A673 (cell line): Measurements from ENCODE around the gene OCEL1.

ENCODE experiments used
- EZH2 ChIP-seq: fragments of 200-600 bp; sonication (generic); IDR thresholded peaks from 2 replicates; pipeline ENCODE4 v1.6.1; 2017; ENCODE audit warnings: borderline replicate concordance, low read depth, mild to moderate bottlenecking, mixed read lengths, antibody characterized with exemption, low read length; ENCODE audit not compliant: poor library complexity, severe bottlenecking
- TF ChIP-seq, protein P1 (sequence below): fragments of 300-800, 200-600 bp; sonication (generic); conservative IDR thresholded peaks from 2 replicates; pipeline ENCODE4 v1.5.1; 2017; ENCODE audit warnings: low read depth, mild to moderate bottlenecking, antibody characterized with exemption, low read length, moderate library complexity, mixed read lengths

- TF ChIP-seq, protein P1, sequence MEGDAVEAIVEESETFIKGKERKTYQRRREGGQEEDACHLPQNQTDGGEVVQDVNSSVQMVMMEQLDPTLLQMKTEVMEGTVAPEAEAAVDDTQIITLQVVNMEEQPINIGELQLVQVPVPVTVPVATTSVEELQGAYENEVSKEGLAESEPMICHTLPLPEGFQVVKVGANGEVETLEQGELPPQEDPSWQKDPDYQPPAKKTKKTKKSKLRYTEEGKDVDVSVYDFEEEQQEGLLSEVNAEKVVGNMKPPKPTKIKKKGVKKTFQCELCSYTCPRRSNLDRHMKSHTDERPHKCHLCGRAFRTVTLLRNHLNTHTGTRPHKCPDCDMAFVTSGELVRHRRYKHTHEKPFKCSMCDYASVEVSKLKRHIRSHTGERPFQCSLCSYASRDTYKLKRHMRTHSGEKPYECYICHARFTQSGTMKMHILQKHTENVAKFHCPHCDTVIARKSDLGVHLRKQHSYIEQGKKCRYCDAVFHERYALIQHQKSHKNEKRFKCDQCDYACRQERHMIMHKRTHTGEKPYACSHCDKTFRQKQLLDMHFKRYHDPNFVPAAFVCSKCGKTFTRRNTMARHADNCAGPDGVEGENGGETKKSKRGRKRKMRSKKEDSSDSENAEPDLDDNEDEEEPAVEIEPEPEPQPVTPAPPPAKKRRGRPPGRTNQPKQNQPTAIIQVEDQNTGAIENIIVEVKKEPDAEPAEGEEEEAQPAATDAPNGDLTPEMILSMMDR, result no peak
- TF ChIP-seq EZH2, result no peak
Observed at GRCh38 chr19:17235971-17236777, 10.1 kb downstream of the OCEL1 start.
